Lung (tissue), 12 donors: Measurements from ENCODE around the gene TBC1D9B. TPM values are rescaled to one million over a fixed set of nuclear protein-coding genes. Genes with fewer than 3 reads are reported as not detected.

Experiments used
- ATAC-seq: fragments of 200-7000 bp; cut with Tn5 transposase; one replicate; pipeline ENCODE4 v1.9.1; 2020; ENCODE audit warnings: moderate number of reproducible peaks; ENCODE audit not compliant: insufficient read depth, low FRiP score
- DNase-seq, 3 donors: peaks; one replicate each; pipeline ENCODE4 v3.0.0-alpha.2; 2013 to 2017
- H3K27ac ChIP-seq, 2 donors: one replicate each; pipeline ENCODE4 v1.5.1; 2013; ENCODE audit warnings: mild to moderate bottlenecking in 2 of 2, moderate library complexity in 2 of 2, control low read depth in 1 of 2, inconsistent platforms in 1 of 2, low read depth in 1 of 2, low read length in 1 of 2
- H3K27me3 ChIP-seq, 3 donors: one replicate each; pipeline ENCODE4 v1.5.1; 2013; ENCODE audit warnings: low read length in 2 of 3; ENCODE audit not compliant: control insufficient read depth in 3 of 3, insufficient read depth in 3 of 3
- H3K36me3 ChIP-seq, 4 donors: one replicate each; pipeline ENCODE4 v1.5.1; 2013; ENCODE audit warnings: low read length in 4 of 4, mild to moderate bottlenecking in 1 of 4, moderate library complexity in 1 of 4; ENCODE audit not compliant: control insufficient read depth in 4 of 4, insufficient read depth in 4 of 4
- H3K4me1 ChIP-seq, 5 donors: one replicate each; pipeline ENCODE4 v1.5.1; 2013; ENCODE audit warnings: low read length in 5 of 5, mild to moderate bottlenecking in 2 of 5, moderate library complexity in 1 of 5; ENCODE audit not compliant: control insufficient read depth in 5 of 5, insufficient read depth in 5 of 5
- H3K4me3 ChIP-seq: one replicate; pipeline ENCODE4 v1.5.1; 2013; ENCODE audit warnings: mild to moderate bottlenecking, control low read depth, moderate library complexity
- H3K9ac ChIP-seq, 2 donors: one replicate each; pipeline ENCODE4 v1.5.1; 2013; ENCODE audit warnings: low read length in 2 of 2, control low read depth in 1 of 2; ENCODE audit not compliant: insufficient read depth in 1 of 2
- H3K9me3 ChIP-seq, 4 donors: one replicate each; pipeline ENCODE4 v1.5.1; 2013; ENCODE audit warnings: low read length in 3 of 4, mild to moderate bottlenecking in 1 of 4, moderate library complexity in 1 of 4; ENCODE audit not compliant: control insufficient read depth in 4 of 4, insufficient read depth in 3 of 4
- CTCF ChIP-seq: IDR thresholded peaks from 2 replicates; pipeline ENCODE4 v1.5.1; 2012; ENCODE audit warnings: mild to moderate bottlenecking; ENCODE audit errors: control extremely low read depth, extremely low read depth
- WGBS, 2 donors: extraction: QIAGEN DNeasy Blood & Tissue Kit; methylation state at CpG; one replicate each; pipeline ENCODE4 v1.1.7; 2013; 5-methylcytosine and 5-hydroxymethylcytosine counted together
- polyA plus RNA-seq, 2 donors: library from polyadenylated mRNA; stranded (reverse); fragments of 200-250 nt; gene quantifications; one replicate each; pipeline ENCODE4 v1.2.1, GENCODE V29; 2013
- total RNA-seq, 2 donors: library from RNA; depleted of rRNA in 1 of 2; stranded (reverse); fragments of >200 nt in 1 of 2; gene quantifications; one replicate each; pipeline ENCODE4 v1.2.1, GENCODE V29; 2014 to 2021
- donor health status: control.
- donor health status: control.
- donor health status: Bipolar disorder and iron deficiency.
- donor health status: healthy.
- donor health status: DM: yes; HTN: yes; CAD: no.

Gene TBC1D9B
- total and polyA plus RNA-seq, 4 donors = 55.9 to 129 (median 66.6) TPM

- Histone ChIP-seq H3K27me3 (no peaks in the 10 kb centered on the region), H3K9me3 (no peaks in the 10 kb centered on the region), H3K9ac (no peak overlapping the region), H3K4me1 (no peaks in the 10 kb centered on the region), H3K4me3 (no peak overlapping the region), H3K36me3 (no peaks in the 10 kb centered on the region), H3K27ac (no peak overlapping the region)
- WGBS, 2 donors = 93 to 97% methylated on average over 4 of the region's 4 CpGs
- no peak for TF ChIP-seq CTCF
- DNase-seq (no peak), ATAC-seq (no peak)
These were observed 12.5 kb upstream of the TBC1D9B start for GRCh38 chr5:179920175-179920574.

- TF ChIP-seq CTCF = no peak
- Histone ChIP-seq H3K27me3 (no peaks in the 10 kb centered on the region), H3K9me3 (no peaks in the 10 kb centered on the region), H3K9ac (no peak overlapping the region), H3K36me3 (no peaks in the 10 kb centered on the region), H3K4me3 (no peak overlapping the region), H3K4me1 (no peaks in the 10 kb centered on the region), H3K27ac (no peak overlapping the region)
- no peak for DNase-seq
- no peak for ATAC-seq
- WGBS, 2 donors = 80 to 82% methylated on average over 20 of the region's 20 CpGs
These were observed 11.9 kb upstream of the TBC1D9B start for GRCh38 chr5:179919487-179920060.

GRCh38 chr5:179918742-179919486 is 11.2 kb upstream of the TBC1D9B start:
- Histone ChIP-seq H3K9me3 (no peaks in the 10 kb centered on the region), H3K4me3 (no peak overlapping the region), H3K27me3 (no peaks in the 10 kb centered on the region), H3K36me3 (no peaks in the 10 kb centered on the region), H3K4me1 (peaks cover 0 to 1% (median 0%) of the 10 kb centered on the region in 5 donors), H3K9ac (no peak overlapping the region), H3K27ac (no peak overlapping the region)
- WGBS, 2 donors = 90 to 95% methylated on average over 19 of the region's 19 CpGs
- DNase-seq (no peak), ATAC-seq (no peak)
- TF ChIP-seq CTCF = no peak

GRCh38 chr5:179916523-179916922 is 8.8 kb upstream of the TBC1D9B start:
- no peak overlapping the region for H3K4me3 ChIP-seq
- WGBS, 2 donors = 93% methylated on average over 6 of the region's 6 CpGs

More at GRCh38 chr5:179916523-179916922, 8.8 kb upstream of the TBC1D9B start:
- no peak for TF ChIP-seq CTCF
- Histone ChIP-seq H3K4me1 (peaks cover 0 to 1% (median 0%) of the 10 kb centered on the region in 5 donors), H3K27ac (no peak overlapping the region), H3K9ac (no peak overlapping the region), H3K9me3 (no peaks in the 10 kb centered on the region), H3K27me3 (no peaks in the 10 kb centered on the region), H3K36me3 (no peaks in the 10 kb centered on the region)
- DNase-seq (no peak), ATAC-seq (no peak)
